T follicular helper cell (primary cell): ENCODE measurements around the gene CMSS1.

ENCODE experiments used
- DNase-seq: peaks from one replicate; pipeline ENCODE4 v3.0.0-alpha.2; 2020; ENCODE audit warnings: low read depth

The CMSS1 gene

GRCh38 chr3:99875581-99875928 is 57.9 kb downstream of the CMSS1 start:
- DNase-seq = no peak

GRCh38 chr3:99875929-99876841 is 58.5 kb downstream of the CMSS1 start:
- peak; percentile 57 for DNase-seq

GRCh38 chr3:99877031-99877579 is 59.4 kb downstream of the CMSS1 start:
- no peak for DNase-seq

- DNase-seq = no peak
These were observed 60.3 kb downstream of the CMSS1 start for GRCh38 chr3:99878005-99878404.

- DNase-seq = no peak
These were observed 61.6 kb downstream of the CMSS1 start for GRCh38 chr3:99879275-99879674.

- no peak for DNase-seq
These were observed 63.5 kb downstream of the CMSS1 start for GRCh38 chr3:99881121-99881524.

GRCh38 chr3:99882436-99883137 is 64.9 kb downstream of the CMSS1 start:
- no peak for DNase-seq

GRCh38 chr3:99883138-99883461 is 65.4 kb downstream of the CMSS1 start:
- DNase-seq = no peak

- no peak for DNase-seq
These were observed 66.0 kb downstream of the CMSS1 start for GRCh38 chr3:99883693-99884092.

- DNase-seq = no peak
These were observed 66.8 kb downstream of the CMSS1 start for GRCh38 chr3:99884484-99884883.

- DNase-seq = no peak
These were observed 67.4 kb downstream of the CMSS1 start for GRCh38 chr3:99885085-99885484.

GRCh38 chr3:99885851-99886250 is 68.2 kb downstream of the CMSS1 start:
- no peak for DNase-seq

GRCh38 chr3:99891610-99892285 is 74.1 kb downstream of the CMSS1 start:
- no peak for DNase-seq

GRCh38 chr3:99892332-99892731 is 74.7 kb downstream of the CMSS1 start:
- no peak for DNase-seq

- DNase-seq = no peak
These were observed 77.6 kb downstream of the CMSS1 start for GRCh38 chr3:99895131-99895696.

GRCh38 chr3:99895703-99896441 is 78.2 kb downstream of the CMSS1 start:
- DNase-seq = no peak

- no peak for DNase-seq
These were observed 78.8 kb downstream of the CMSS1 start for GRCh38 chr3:99896482-99896881.

GRCh38 chr3:99899603-99900002 is 81.9 kb downstream of the CMSS1 start:
- no peak for DNase-seq

- no peak for DNase-seq
These were observed 82.6 kb downstream of the CMSS1 start for GRCh38 chr3:99900248-99900647.

- no peak for DNase-seq
These were observed 83.7 kb downstream of the CMSS1 start for GRCh38 chr3:99901200-99901926.

- DNase-seq = no peak
These were observed 84.4 kb downstream of the CMSS1 start for GRCh38 chr3:99902091-99902490.
